ENCODE results near the gene GPR62.

Gene GPR62

GRCh38 chr3:51934991-51935885 is 19.9 kb upstream of the GPR62 start:
- H3K36me3 ChIP-seq (ENCODE audit: insufficient read depth, low read length), result peaks cover 65% of the 10 kb centered on the region

GRCh38 chr3:51935886-51936755 is 19.1 kb upstream of the GPR62 start:
- peaks cover 24% of the 10 kb centered on the region for H3K4me1 ChIP-seq (ENCODE audit: insufficient read depth, low read length)
- H3K79me2 ChIP-seq (ENCODE audit: insufficient read depth, low read length), result peaks cover 24% of the 10 kb centered on the region
- H3K9ac ChIP-seq (ENCODE audit: low read depth, low read length), result no peak overlapping the region
- no peak overlapping the region for H3K4me2 ChIP-seq (ENCODE audit: insufficient read depth, low read length)
- H3K4me3 ChIP-seq (ENCODE audit: low read depth in 1 of 2, low read length in 2 of 2), result no peak overlapping the region
- H2AFZ ChIP-seq (ENCODE audit: low read depth, low read length), result no peak overlapping the region
- ATAC-seq (ENCODE audit: insufficient read depth, low read depth) (no peak), DNase-seq (no peak)
- TF ChIP-seq EZH2 (IDR thresholded peaks at IDR 0.05; ENCODE audit: borderline replicate concordance, low read depth, low read length, severe bottlenecking), result no peak
- TF ChIP-seq CTCF (IDR thresholded peaks at IDR 0.05; ENCODE audit: borderline replicate concordance, extremely low read depth, low read length, poor library complexity, severe bottlenecking), result no peak
- peaks cover 65% of the 10 kb centered on the region for H3K36me3 ChIP-seq (ENCODE audit: insufficient read depth, low read length)
- no peak overlapping the region for H3K27ac ChIP-seq (ENCODE audit: low read length)
- peaks cover 30% of the 10 kb centered on the region for H4K20me1 ChIP-seq (ENCODE audit: insufficient read depth, low read length)
- no peaks in the 10 kb centered on the region for H3K9me3 ChIP-seq (ENCODE audit: insufficient read depth, low read length, severe bottlenecking)
- H3K27me3 ChIP-seq (ENCODE audit: insufficient read depth, low read length, poor library complexity), result no peaks in the 10 kb centered on the region

More at GRCh38 chr3:51934991-51935885, 19.9 kb upstream of the GPR62 start:
- H4K20me1 ChIP-seq (ENCODE audit: insufficient read depth, low read length), result peaks cover 28% of the 10 kb centered on the region
- H3K4me2 ChIP-seq (ENCODE audit: insufficient read depth, low read length), result no peak overlapping the region
- peaks cover 15% of the 10 kb centered on the region for H3K4me1 ChIP-seq (ENCODE audit: insufficient read depth, low read length)
- H3K27ac ChIP-seq (ENCODE audit: low read length), result no peak overlapping the region
- no peaks in the 10 kb centered on the region for H3K27me3 ChIP-seq (ENCODE audit: insufficient read depth, low read length, poor library complexity)
- ATAC-seq (ENCODE audit: insufficient read depth, low read depth) (no peak), DNase-seq (no peak)
- H2AFZ ChIP-seq (ENCODE audit: low read depth, low read length), result no peak overlapping the region
- TF ChIP-seq EZH2 (IDR thresholded peaks at IDR 0.05; ENCODE audit: borderline replicate concordance, low read depth, low read length, severe bottlenecking) (no peak), CTCF (IDR thresholded peaks at IDR 0.05; ENCODE audit: borderline replicate concordance, extremely low read depth, low read length, poor library complexity, severe bottlenecking) (no peak)
- H3K9me3 ChIP-seq (ENCODE audit: insufficient read depth, low read length, severe bottlenecking), result no peaks in the 10 kb centered on the region
- H3K4me3 ChIP-seq (ENCODE audit: low read depth in 1 of 2, low read length in 2 of 2), result no peak overlapping the region
- H3K79me2 ChIP-seq (ENCODE audit: insufficient read depth, low read length), result peaks cover 16% of the 10 kb centered on the region
- H3K9ac ChIP-seq (ENCODE audit: low read depth, low read length), result no peak overlapping the region

GRCh38 chr3:51937014-51937413 is 18.2 kb upstream of the GPR62 start:
- no peaks in the 10 kb centered on the region for H3K9me3 ChIP-seq (ENCODE audit: insufficient read depth, low read length, severe bottlenecking)
- DNase-seq, result no peak
- peaks cover 30% of the 10 kb centered on the region for H3K79me2 ChIP-seq (ENCODE audit: insufficient read depth, low read length)
- peaks cover 65% of the 10 kb centered on the region for H3K36me3 ChIP-seq (ENCODE audit: insufficient read depth, low read length)
- no peak overlapping the region for H2AFZ ChIP-seq (ENCODE audit: low read depth, low read length)
- peaks cover 30% of the 10 kb centered on the region for H4K20me1 ChIP-seq (ENCODE audit: insufficient read depth, low read length)
- H3K27ac ChIP-seq (ENCODE audit: low read length), result no peak overlapping the region
- no peak overlapping the region for H3K4me2 ChIP-seq (ENCODE audit: insufficient read depth, low read length)
- H3K9ac ChIP-seq (ENCODE audit: low read depth, low read length), result no peak overlapping the region
- TF ChIP-seq EZH2 (IDR thresholded peaks at IDR 0.05; ENCODE audit: borderline replicate concordance, low read depth, low read length, severe bottlenecking) (no peak), CTCF (IDR thresholded peaks at IDR 0.05; ENCODE audit: borderline replicate concordance, extremely low read depth, low read length, poor library complexity, severe bottlenecking) (no peak)
- no peaks in the 10 kb centered on the region for H3K27me3 ChIP-seq (ENCODE audit: insufficient read depth, low read length, poor library complexity)
- peaks cover 26% of the 10 kb centered on the region for H3K4me1 ChIP-seq (ENCODE audit: insufficient read depth, low read length)
- no peak overlapping the region for H3K4me3 ChIP-seq (ENCODE audit: low read depth in 1 of 2, low read length in 2 of 2)
- no peak for ATAC-seq (ENCODE audit: insufficient read depth, low read depth)

All from DND-41 (cell line).